ENCODE data around the gene BSCL2. TPM values are rescaled to one million over a fixed set of nuclear protein-coding genes. Genes with fewer than 3 reads are reported as not detected.
A peak's percentile ranks its signal among the peaks of the same experiment; 100 is the strongest.

Gene BSCL2
- total RNA-seq, 2 experiments from 2014 or later, result 29.9 to 39.4 TPM

- Mint-ChIP-seq H3K4me1 (peaks cover 38% of the 10 kb centered on the region), H3K9me3 (no peaks in the 10 kb centered on the region), H3K27me3 (no peaks in the 10 kb centered on the region), H3K36me3 (peaks cover 15% of the 10 kb centered on the region), H3K27ac (no peak overlapping the region), H3K4me3 (peak overlapping the region; percentile 39)
- ATAC-seq (ENCODE audit: low read depth) (no peak), DNase-seq (no peak)
- POLR2A ChIA-PET, result interaction anchor here (0.7 to 7.3 kb wide), 6 partner anchors 9 to 109 kb away, joined by 3 to 76 read pairs (median 10); partner anchors contain the start of genes B3GAT3, C11orf98, CSKMT and INTS5
Observed at GRCh38 chr11:62644220-62644619, 63.0 kb downstream of the BSCL2 start.

Other genes starting within 250 kb of the BSCL2 start
- 100 to 1,000 TPM; 278 to 344 TPM for gene AHNAK, start 160.6 kb downstream of the BSCL2 start, total RNA-seq
- 1,000 to 10,000 TPM; 1,132 to 1,152 TPM for gene EEF1G, start 133.5 kb downstream of the BSCL2 start, total RNA-seq
- 10 to 100 TPM; 27.2 to 38.2 TPM for gene TUT1, start 115.9 kb downstream of the BSCL2 start, total RNA-seq
- 100 to 1,000 TPM; 231 to 233 TPM for gene MTA2, start 105.6 kb downstream of the BSCL2 start, total RNA-seq
- gene EML3, start 94.6 kb downstream of the BSCL2 start, total RNA-seq, result 100 to 1,000 TPM; 183 to 185 TPM
- 1 to 10 TPM; 1.4 to 2.4 TPM for gene ROM1, start 94.2 kb downstream of the BSCL2 start, total RNA-seq
- 10 to 100 TPM; 76.1 to 87.0 TPM for gene B3GAT3, start 85.4 kb downstream of the BSCL2 start, total RNA-seq
- 100 to 1,000 TPM; 291 to 300 TPM for gene GANAB, start 60.8 kb downstream of the BSCL2 start, total RNA-seq
- gene INTS5, start 54.1 kb downstream of the BSCL2 start, total RNA-seq, result 10 to 100 TPM; 30.1 to 30.2 TPM
- gene C11orf98, start 42.2 kb downstream of the BSCL2 start, total RNA-seq, result 100 to 1,000 TPM in 1 of 2 experiments, 10 to 100 TPM in 1; 99.9 to 104 TPM
- 10 to 100 TPM; 23.3 to 27.3 TPM for gene CSKMT, start 42.1 kb downstream of the BSCL2 start, total RNA-seq
- 1 to 10 TPM; 6.7 to 6.8 TPM for gene UQCC3, start 35.8 kb downstream of the BSCL2 start, total RNA-seq
- gene LBHD1, start 35.2 kb downstream of the BSCL2 start, total RNA-seq, result 10 to 100 TPM; 23.5 to 23.6 TPM
- gene UBXN1, start 28.4 kb downstream of the BSCL2 start, total RNA-seq, result 100 to 1,000 TPM; 135 to 136 TPM
- under 1 TPM; 0.19 to 0.23 TPM for gene LRRN4CL, start 17.9 kb downstream of the BSCL2 start, total RNA-seq
- not detected for gene GNG3, start 252 bp upstream of the BSCL2 start, total RNA-seq
- 10 to 100 TPM; 67.9 to 72.5 TPM for gene HNRNPUL2, start 20.0 kb upstream of the BSCL2 start, total RNA-seq
- gene TTC9C, start 21.1 kb upstream of the BSCL2 start, total RNA-seq, result 10 to 100 TPM; 49.5 to 56.4 TPM
- gene ZBTB3, start 46.7 kb upstream of the BSCL2 start, total RNA-seq, result 10 to 100 TPM; 14.0 to 17.1 TPM
- gene POLR2G, start 54.2 kb upstream of the BSCL2 start, total RNA-seq, result 10 to 100 TPM; 79.1 to 84.6 TPM
- 10 to 100 TPM; 20.6 to 22.2 TPM for gene TAF6L, start 64.0 kb upstream of the BSCL2 start, total RNA-seq
- 10 to 100 TPM; 48.7 to 52.2 TPM for gene TMEM179B, start 80.0 kb upstream of the BSCL2 start, total RNA-seq
- 10 to 100 TPM; 14.0 to 15.2 TPM for gene TMEM223, start 84.6 kb upstream of the BSCL2 start, total RNA-seq
- gene NXF1, start 98.0 kb upstream of the BSCL2 start, total RNA-seq, result 100 to 1,000 TPM; 124 to 131 TPM
- gene STX5, start 124.6 kb upstream of the BSCL2 start, total RNA-seq, result 10 to 100 TPM; 43.4 to 44.3 TPM
- gene TEX54, start 125.4 kb upstream of the BSCL2 start, total RNA-seq, result not detected
- gene WDR74, start 132.2 kb upstream of the BSCL2 start, total RNA-seq, result 10 to 100 TPM; 75.2 to 78.0 TPM
- 100 to 1,000 TPM; 222 to 228 TPM for gene SLC3A2, start 173.5 kb upstream of the BSCL2 start, total RNA-seq
- not detected for gene CHRM1, start 213.9 kb upstream of the BSCL2 start, total RNA-seq

All from activated naive CD8-positive, alpha-beta T cell treated with anti-CD3 and anti-CD28 coated beads, Interleukin-2, amount 10 ng/mL, durations not matched to agents 7 days and 5 days (primary cell).